HepG2 (cell line): ENCODE measurements around the gene LIMA1.

Source experiments
- ADNP ChIP-seq: sonication (generic); formaldehyde crosslinking; IDR thresholded peaks from 2 replicates; pipeline ENCODE4 v1.4.0; 2020; ENCODE audit warnings: missing genetic modification reagents
- ELF4 ChIP-seq: sonication (generic); formaldehyde crosslinking; IDR thresholded peaks from 2 replicates; pipeline ENCODE4 v1.5.0; 2020; ENCODE audit warnings: missing genetic modification reagents, mild to moderate bottlenecking, moderate library complexity, borderline replicate concordance
- FOXK2 ChIP-seq: fragments of 450-650 bp; IDR thresholded peaks from 2 replicates; pipeline ENCODE4 v1.6.1; 2016
- IRF2 ChIP-seq: IDR thresholded peaks from 2 replicates; pipeline ENCODE4 v1.6.1; 2018; ENCODE audit warnings: missing genetic modification reagents, missing compliant biosample characterization
- NFE2L2 ChIP-seq: fragments of 150-350 bp; IDR thresholded peaks from 2 replicates; pipeline ENCODE4 v1.6.1; 2014; ENCODE audit warnings: low read length
- POLR2AphosphoS5 ChIP-seq: IDR thresholded peaks from 2 replicates; pipeline ENCODE4 v1.6.1; 2012; ENCODE audit warnings: low read depth, low read length
- RBFOX2 ChIP-seq: fragments of 200-400 bp; formaldehyde crosslinking; IDR thresholded peaks from 2 replicates; pipeline ENCODE4 v1.6.1; 2017; ENCODE audit warnings: low read depth, mild to moderate bottlenecking, low read length
- STAG1 ChIP-seq: sonication (generic); formaldehyde crosslinking; IDR thresholded peaks from 2 replicates; pipeline ENCODE4 v1.4.0; 2020; ENCODE audit warnings: missing genetic modification reagents
- ZBTB21 ChIP-seq: sonication (generic); formaldehyde crosslinking; IDR thresholded peaks from 2 replicates; pipeline ENCODE4 v1.4.0; 2020; ENCODE audit warnings: missing genetic modification reagents
- ZFP1 ChIP-seq: IDR thresholded peaks from 2 replicates; pipeline ENCODE4 v1.6.1; 2016
- TF ChIP-seq, protein P1 (sequence below): sonication (generic); formaldehyde crosslinking; conservative IDR thresholded peaks from 2 replicates; pipeline ENCODE4 v1.4.0; 2020; ENCODE audit warnings: missing genetic modification reagents
- TF ChIP-seq, protein P2 (sequence below): sonication (generic); formaldehyde crosslinking; IDR thresholded peaks from 2 replicates; pipeline ENCODE4 v1.5.0; 2020; ENCODE audit warnings: mild to moderate bottlenecking, missing genetic modification reagents, moderate library complexity

DNA sequence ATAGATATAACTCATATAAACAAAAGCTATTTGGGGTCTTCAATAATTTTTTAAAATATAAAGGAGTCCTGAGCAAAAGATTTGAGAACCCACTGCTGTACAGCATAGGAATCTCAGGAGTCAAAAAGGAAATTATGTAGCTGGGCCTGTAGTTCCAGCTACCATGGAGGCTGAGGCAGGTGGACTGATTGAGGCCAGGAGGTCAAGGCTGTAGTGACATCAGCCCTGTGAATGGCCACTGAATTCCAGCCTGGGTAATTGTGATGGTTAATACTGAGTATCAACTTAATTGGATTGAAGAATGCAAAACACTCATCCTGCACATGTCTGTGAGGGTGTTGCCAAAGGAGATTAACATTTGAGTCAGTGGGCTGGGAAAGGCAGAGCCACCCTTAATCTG, 126.7 kb downstream of the LIMA1 start:
- TF ChIP-seq STAG1 (CRISPR knock-in tag), result no peak
- no peak for TF ChIP-seq IRF2 (CRISPR knock-in tag)
- TF ChIP-seq NFE2L2, result no peak
- no peak for TF ChIP-seq FOXK2
- TF ChIP-seq ZFP1 (CRISPR knock-in tag), result no peak
- TF ChIP-seq ELF4 (CRISPR knock-in tag), result no peak
- TF ChIP-seq, protein P1, sequence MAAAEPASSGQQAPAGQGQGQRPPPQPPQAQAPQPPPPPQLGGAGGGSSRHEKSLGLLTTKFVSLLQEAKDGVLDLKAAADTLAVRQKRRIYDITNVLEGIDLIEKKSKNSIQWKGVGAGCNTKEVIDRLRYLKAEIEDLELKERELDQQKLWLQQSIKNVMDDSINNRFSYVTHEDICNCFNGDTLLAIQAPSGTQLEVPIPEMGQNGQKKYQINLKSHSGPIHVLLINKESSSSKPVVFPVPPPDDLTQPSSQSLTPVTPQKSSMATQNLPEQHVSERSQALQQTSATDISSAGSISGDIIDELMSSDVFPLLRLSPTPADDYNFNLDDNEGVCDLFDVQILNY (CRISPR knock-in tag), result no peak
- no peak for TF ChIP-seq ADNP (CRISPR knock-in tag)
- no peak for TF ChIP-seq RBFOX2
- TF ChIP-seq POLR2AphosphoS5, result no peak
- TF ChIP-seq ZBTB21, result no peak
- TF ChIP-seq, protein P2, sequence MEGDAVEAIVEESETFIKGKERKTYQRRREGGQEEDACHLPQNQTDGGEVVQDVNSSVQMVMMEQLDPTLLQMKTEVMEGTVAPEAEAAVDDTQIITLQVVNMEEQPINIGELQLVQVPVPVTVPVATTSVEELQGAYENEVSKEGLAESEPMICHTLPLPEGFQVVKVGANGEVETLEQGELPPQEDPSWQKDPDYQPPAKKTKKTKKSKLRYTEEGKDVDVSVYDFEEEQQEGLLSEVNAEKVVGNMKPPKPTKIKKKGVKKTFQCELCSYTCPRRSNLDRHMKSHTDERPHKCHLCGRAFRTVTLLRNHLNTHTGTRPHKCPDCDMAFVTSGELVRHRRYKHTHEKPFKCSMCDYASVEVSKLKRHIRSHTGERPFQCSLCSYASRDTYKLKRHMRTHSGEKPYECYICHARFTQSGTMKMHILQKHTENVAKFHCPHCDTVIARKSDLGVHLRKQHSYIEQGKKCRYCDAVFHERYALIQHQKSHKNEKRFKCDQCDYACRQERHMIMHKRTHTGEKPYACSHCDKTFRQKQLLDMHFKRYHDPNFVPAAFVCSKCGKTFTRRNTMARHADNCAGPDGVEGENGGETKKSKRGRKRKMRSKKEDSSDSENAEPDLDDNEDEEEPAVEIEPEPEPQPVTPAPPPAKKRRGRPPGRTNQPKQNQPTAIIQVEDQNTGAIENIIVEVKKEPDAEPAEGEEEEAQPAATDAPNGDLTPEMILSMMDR (CRISPR knock-in tag), result no peak
